HepG2 (cell line): ENCODE results near the gene FAM53C. TPM values are rescaled to one million over a fixed set of nuclear protein-coding genes. Genes with fewer than 3 reads are reported as not detected.
A peak's percentile ranks its signal among the peaks of the same experiment; 100 is the strongest.

ENCODE experiments used
- CBX5 ChIP-seq: sonication (generic); formaldehyde crosslinking; IDR thresholded peaks from 2 replicates; pipeline ENCODE4 v1.4.0; 2020; ENCODE audit warnings: missing genetic modification reagents, borderline replicate concordance
- ETV5 ChIP-seq: IDR thresholded peaks from 2 replicates; pipeline ENCODE4 v1.6.1; 2018; ENCODE audit warnings: missing biosample characterization, missing genetic modification reagents, inconsistent platforms, borderline replicate concordance
- FOXO1 ChIP-seq: sonication (generic); formaldehyde crosslinking; IDR thresholded peaks from 2 replicates; pipeline ENCODE4 v1.4.0; 2020; ENCODE audit warnings: missing genetic modification reagents
- HNRNPK ChIP-seq: fragments of 200-400 bp; formaldehyde crosslinking; IDR thresholded peaks from 2 replicates; pipeline ENCODE4 v1.6.1; 2018; ENCODE audit warnings: low read length, low read depth, moderate library complexity, mild to moderate bottlenecking; ENCODE audit not compliant: poor library complexity, severe bottlenecking
- MTA1 ChIP-seq: sonication (generic); formaldehyde crosslinking; IDR thresholded peaks from 2 replicates; pipeline ENCODE4 v1.4.0; 2020; ENCODE audit warnings: missing genetic modification reagents, mild to moderate bottlenecking, borderline replicate concordance
- RBFOX2 ChIP-seq: fragments of 200-400 bp; formaldehyde crosslinking; IDR thresholded peaks from 2 replicates; pipeline ENCODE4 v1.6.1; 2017; ENCODE audit warnings: low read depth, mild to moderate bottlenecking, low read length
- RBM39 ChIP-seq: fragments of 200-400 bp; formaldehyde crosslinking; IDR thresholded peaks from one replicate; pipeline ENCODE4 v1.6.1; 2018; ENCODE audit warnings: antibody characterized with exemption, mild to moderate bottlenecking, low read depth, low read length; ENCODE audit not compliant: poor library complexity, severe bottlenecking
- SNRNP70 ChIP-seq: fragments of 200-400 bp; formaldehyde crosslinking; IDR thresholded peaks from 2 replicates; pipeline ENCODE4 v1.6.1; 2017; ENCODE audit warnings: mild to moderate bottlenecking, low read depth, low read length, moderate library complexity
- WIZ ChIP-seq: sonication (generic); formaldehyde crosslinking; IDR thresholded peaks from 2 replicates; pipeline ENCODE4 v1.5.1; 2020; ENCODE audit warnings: mild to moderate bottlenecking, missing genetic modification reagents
- ZNF431 ChIP-seq: sonication (generic); formaldehyde crosslinking; IDR thresholded peaks from 2 replicates; pipeline ENCODE4 v1.9.0; 2022; ENCODE audit warnings: missing genetic modification reagents, low read depth, mild to moderate bottlenecking, borderline replicate concordance
- ZNF567 ChIP-seq: sonication (generic); formaldehyde crosslinking; IDR thresholded peaks from 2 replicates; pipeline ENCODE4 v1.8.1; 2023; ENCODE audit warnings: mild to moderate bottlenecking, missing genetic modification reagents, borderline replicate concordance
- ZNF678 ChIP-seq: sonication (generic); formaldehyde crosslinking; IDR thresholded peaks from 2 replicates; pipeline ENCODE4 v1.4.0; 2020; ENCODE audit warnings: mild to moderate bottlenecking, missing genetic modification reagents
- ZNF883 ChIP-seq: sonication (generic); formaldehyde crosslinking; IDR thresholded peaks from 2 replicates; pipeline ENCODE4 v1.5.1; 2020; ENCODE audit warnings: mild to moderate bottlenecking, missing genetic modification reagents; ENCODE audit errors: not compliant biosample characterization
- polyA plus RNA-seq, 8 experiments: library from polyadenylated mRNA; depleted of rRNA in 3 of 8; stranded (reverse) in 7 of 8; unstranded in 1 of 8; fragments of >200 nt; fragmentation: Illumina TruSeq in 4 of 8; extraction: Trizol in 4 of 8; gene quantifications; 2 replicates each; pipeline versions ENCODE4 v1.2.1 to v1.2.3, GENCODE V29; 2011 to 2016; ENCODE audit warnings: low read depth in 4 of 8, missing spikeins in 1 of 8, mixed read lengths in 1 of 8; ENCODE audit not compliant: insufficient read depth in 1 of 8
- total RNA-seq, 5 experiments: library from RNA; depleted of rRNA; stranded (reverse); fragments of >200 nt; fragmentation: Illumina TruSeq; extraction: Trizol; gene quantifications; 2 replicates each; pipeline ENCODE4 v1.2.3, GENCODE V29; 2016; ENCODE audit warnings: low read depth in 1 of 5
- TF ChIP-seq, protein P1 (sequence below): sonication (generic); formaldehyde crosslinking; IDR thresholded peaks from 2 replicates; pipeline ENCODE4 v1.4.0; 2020; ENCODE audit warnings: missing genetic modification reagents, mild to moderate bottlenecking, borderline replicate concordance
- TF ChIP-seq, protein P2 (sequence below): sonication (generic); formaldehyde crosslinking; IDR thresholded peaks from 2 replicates; pipeline ENCODE4 v1.9.0; 2021; ENCODE audit warnings: missing genetic modification reagents, mild to moderate bottlenecking, borderline replicate concordance
- TF ChIP-seq, protein P3 (sequence below): sonication (generic); formaldehyde crosslinking; IDR thresholded peaks from 2 replicates; pipeline ENCODE4 v1.9.0; 2021; ENCODE audit warnings: missing genetic modification reagents, borderline replicate concordance
- TF ChIP-seq, protein P4 (sequence below): IDR thresholded peaks from 2 replicates; pipeline ENCODE4 v1.6.1; 2018; ENCODE audit warnings: missing genetic modification reagents
- TF ChIP-seq, protein P5 (sequence below): IDR thresholded peaks from 2 replicates; pipeline ENCODE4 v1.6.1; 2016; ENCODE audit warnings: missing compliant biosample characterization, missing genetic modification reagents, borderline replicate concordance

Gene FAM53C
- total and polyA plus RNA-seq, 2 of the 13 experiments (the other 11 are each of a cell fraction or from before 2014, with no cell fraction given), result 26.9 to 30.1 TPM

DNA sequence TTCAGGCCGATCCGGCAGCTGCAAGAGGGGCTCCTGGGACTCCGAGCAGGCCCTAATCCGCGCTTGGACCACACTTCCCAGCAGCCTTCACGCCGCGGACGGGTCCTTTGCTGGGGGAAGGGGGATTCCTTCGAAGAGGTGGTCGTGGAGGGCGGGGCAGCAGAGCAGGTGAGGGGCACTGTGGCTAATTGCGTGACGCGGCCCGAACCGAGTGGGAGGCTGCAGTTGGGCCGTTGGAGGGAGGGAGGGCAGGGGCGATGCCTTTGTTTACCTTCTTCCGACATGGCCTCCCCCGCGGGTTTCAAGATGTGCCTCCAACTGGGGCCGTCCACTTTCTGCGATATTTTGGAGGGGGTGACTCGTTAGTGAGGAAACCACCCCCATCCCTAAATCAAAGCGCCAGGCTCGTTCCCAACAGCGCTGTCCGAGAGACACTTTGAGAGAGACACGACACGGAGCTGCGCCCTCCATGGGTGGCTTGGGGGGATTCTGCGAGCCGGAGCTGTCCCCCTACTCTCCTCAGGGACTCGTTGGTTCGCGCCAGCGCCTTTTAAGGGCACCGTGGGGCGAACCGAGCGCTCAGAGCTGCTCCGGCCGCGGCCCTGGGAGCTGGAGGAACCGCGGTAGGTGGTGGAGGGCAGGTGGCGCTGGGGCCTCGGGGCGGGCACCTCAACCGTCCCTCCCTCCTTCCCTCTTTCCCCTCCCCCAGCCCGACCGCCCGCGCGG, at the start of gene FAM53C (continued):
- TF ChIP-seq, protein P1, sequence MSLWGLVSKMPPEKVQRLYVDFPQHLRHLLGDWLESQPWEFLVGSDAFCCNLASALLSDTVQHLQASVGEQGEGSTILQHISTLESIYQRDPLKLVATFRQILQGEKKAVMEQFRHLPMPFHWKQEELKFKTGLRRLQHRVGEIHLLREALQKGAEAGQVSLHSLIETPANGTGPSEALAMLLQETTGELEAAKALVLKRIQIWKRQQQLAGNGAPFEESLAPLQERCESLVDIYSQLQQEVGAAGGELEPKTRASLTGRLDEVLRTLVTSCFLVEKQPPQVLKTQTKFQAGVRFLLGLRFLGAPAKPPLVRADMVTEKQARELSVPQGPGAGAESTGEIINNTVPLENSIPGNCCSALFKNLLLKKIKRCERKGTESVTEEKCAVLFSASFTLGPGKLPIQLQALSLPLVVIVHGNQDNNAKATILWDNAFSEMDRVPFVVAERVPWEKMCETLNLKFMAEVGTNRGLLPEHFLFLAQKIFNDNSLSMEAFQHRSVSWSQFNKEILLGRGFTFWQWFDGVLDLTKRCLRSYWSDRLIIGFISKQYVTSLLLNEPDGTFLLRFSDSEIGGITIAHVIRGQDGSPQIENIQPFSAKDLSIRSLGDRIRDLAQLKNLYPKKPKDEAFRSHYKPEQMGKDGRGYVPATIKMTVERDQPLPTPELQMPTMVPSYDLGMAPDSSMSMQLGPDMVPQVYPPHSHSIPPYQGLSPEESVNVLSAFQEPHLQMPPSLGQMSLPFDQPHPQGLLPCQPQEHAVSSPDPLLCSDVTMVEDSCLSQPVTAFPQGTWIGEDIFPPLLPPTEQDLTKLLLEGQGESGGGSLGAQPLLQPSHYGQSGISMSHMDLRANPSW (CRISPR knock-in tag), result no peak; the same call in 1 of the 2 replicates
- TF ChIP-seq CBX5, result 0 out of 2 replicates have a peak, but pooled peaks have one; percentile 53
- TF ChIP-seq, protein P2, sequence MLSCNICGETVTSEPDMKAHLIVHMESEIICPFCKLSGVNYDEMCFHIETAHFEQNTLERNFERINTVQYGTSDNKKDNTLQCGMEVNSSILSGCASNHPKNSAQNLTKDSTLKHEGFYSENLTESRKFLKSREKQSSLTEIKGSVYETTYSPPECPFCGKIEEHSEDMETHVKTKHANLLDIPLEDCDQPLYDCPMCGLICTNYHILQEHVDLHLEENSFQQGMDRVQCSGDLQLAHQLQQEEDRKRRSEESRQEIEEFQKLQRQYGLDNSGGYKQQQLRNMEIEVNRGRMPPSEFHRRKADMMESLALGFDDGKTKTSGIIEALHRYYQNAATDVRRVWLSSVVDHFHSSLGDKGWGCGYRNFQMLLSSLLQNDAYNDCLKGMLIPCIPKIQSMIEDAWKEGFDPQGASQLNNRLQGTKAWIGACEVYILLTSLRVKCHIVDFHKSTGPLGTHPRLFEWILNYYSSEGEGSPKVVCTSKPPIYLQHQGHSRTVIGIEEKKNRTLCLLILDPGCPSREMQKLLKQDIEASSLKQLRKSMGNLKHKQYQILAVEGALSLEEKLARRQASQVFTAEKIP (CRISPR knock-in tag), result no peak
- TF ChIP-seq HNRNPK, result peak; percentile 98
- TF ChIP-seq WIZ (CRISPR knock-in tag), result no peak
- TF ChIP-seq, protein P3, sequence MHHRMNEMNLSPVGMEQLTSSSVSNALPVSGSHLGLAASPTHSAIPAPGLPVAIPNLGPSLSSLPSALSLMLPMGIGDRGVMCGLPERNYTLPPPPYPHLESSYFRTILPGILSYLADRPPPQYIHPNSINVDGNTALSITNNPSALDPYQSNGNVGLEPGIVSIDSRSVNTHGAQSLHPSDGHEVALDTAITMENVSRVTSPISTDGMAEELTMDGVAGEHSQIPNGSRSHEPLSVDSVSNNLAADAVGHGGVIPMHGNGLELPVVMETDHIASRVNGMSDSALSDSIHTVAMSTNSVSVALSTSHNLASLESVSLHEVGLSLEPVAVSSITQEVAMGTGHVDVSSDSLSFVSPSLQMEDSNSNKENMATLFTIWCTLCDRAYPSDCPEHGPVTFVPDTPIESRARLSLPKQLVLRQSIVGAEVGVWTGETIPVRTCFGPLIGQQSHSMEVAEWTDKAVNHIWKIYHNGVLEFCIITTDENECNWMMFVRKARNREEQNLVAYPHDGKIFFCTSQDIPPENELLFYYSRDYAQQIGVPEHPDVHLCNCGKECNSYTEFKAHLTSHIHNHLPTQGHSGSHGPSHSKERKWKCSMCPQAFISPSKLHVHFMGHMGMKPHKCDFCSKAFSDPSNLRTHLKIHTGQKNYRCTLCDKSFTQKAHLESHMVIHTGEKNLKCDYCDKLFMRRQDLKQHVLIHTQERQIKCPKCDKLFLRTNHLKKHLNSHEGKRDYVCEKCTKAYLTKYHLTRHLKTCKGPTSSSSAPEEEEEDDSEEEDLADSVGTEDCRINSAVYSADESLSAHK (CRISPR knock-in tag), result no peak
- peak; percentile 100 for TF ChIP-seq RBM39
- TF ChIP-seq, protein P4, sequence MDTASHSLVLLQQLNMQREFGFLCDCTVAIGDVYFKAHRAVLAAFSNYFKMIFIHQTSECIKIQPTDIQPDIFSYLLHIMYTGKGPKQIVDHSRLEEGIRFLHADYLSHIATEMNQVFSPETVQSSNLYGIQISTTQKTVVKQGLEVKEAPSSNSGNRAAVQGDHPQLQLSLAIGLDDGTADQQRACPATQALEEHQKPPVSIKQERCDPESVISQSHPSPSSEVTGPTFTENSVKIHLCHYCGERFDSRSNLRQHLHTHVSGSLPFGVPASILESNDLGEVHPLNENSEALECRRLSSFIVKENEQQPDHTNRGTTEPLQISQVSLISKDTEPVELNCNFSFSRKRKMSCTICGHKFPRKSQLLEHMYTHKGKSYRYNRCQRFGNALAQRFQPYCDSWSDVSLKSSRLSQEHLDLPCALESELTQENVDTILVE (CRISPR knock-in tag), result peak; percentile 64; the same call in 1 of the 2 replicates
- TF ChIP-seq ZNF567 (CRISPR knock-in tag), result no peak; the same call in 1 of the 2 replicates
- TF ChIP-seq ZNF431 (CRISPR knock-in tag), result peak; percentile 70; the same call in 1 of the 2 replicates
- no peak for TF ChIP-seq SNRNP70
- no peak; the same call in 1 of the 2 replicates for TF ChIP-seq ETV5 (CRISPR knock-in tag)
- peak; percentile 75 for TF ChIP-seq ZNF883 (CRISPR knock-in tag)
- peak; percentile 56 for TF ChIP-seq FOXO1 (CRISPR knock-in tag)
- TF ChIP-seq RBFOX2, result peak; percentile 99
- TF ChIP-seq, protein P5, sequence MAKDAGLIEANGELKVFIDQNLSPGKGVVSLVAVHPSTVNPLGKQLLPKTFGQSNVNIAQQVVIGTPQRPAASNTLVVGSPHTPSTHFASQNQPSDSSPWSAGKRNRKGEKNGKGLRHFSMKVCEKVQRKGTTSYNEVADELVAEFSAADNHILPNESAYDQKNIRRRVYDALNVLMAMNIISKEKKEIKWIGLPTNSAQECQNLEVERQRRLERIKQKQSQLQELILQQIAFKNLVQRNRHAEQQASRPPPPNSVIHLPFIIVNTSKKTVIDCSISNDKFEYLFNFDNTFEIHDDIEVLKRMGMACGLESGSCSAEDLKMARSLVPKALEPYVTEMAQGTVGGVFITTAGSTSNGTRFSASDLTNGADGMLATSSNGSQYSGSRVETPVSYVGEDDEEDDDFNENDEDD (CRISPR knock-in tag), result 0 out of 2 replicates have a peak, but pooled peaks have one; percentile 60
- 0 out of 2 replicates have a peak, but pooled peaks have one; percentile 29 for TF ChIP-seq MTA1 (CRISPR knock-in tag)
- peak; percentile 55; the same call in 1 of the 2 replicates for TF ChIP-seq ZNF678 (CRISPR knock-in tag)
